Spleen (tissue), 7 donors: ENCODE measurements around the gene PHIP.

Experiments
- POLR2A ChIP-seq, 3 donors: fragments of 450-650 bp; IDR thresholded peaks; one replicate each; pipeline ENCODE4 v1.5.1; 2017; ENCODE audit warnings: antibody characterized with exemption in 3 of 3, mild to moderate bottlenecking in 1 of 3
- POLR2AphosphoS5 ChIP-seq, 3 donors: sonication (generic); formaldehyde crosslinking; IDR thresholded peaks; one replicate each; pipeline ENCODE4 v1.5.1; 2017; ENCODE audit warnings: antibody characterized with exemption in 3 of 3
- TF ChIP-seq, protein P1 (sequence below), 11 experiments: fragments of 200-600 bp in 7 of 11; fragments of 450-650 bp in 4 of 11; sonication (generic) in 4 of 11; IDR thresholded peaks in 8 of 11; conservative IDR thresholded peaks in 3 of 11; 1 replicate in 7 of 11; 2 replicates in 4 of 11; pipeline versions ENCODE4 v1.4.0 to v1.8.0; 2016 to 2021; ENCODE audit warnings: antibody characterized with exemption in 11 of 11, inconsistent platforms in 4 of 11, mild to moderate bottlenecking in 1 of 11
- donor health status: DM: no; HTN: no; CAD: no; lungs with moderate emphysema.
- donor health status: DM: no; HTN: no; CAD: no.
- donor health status: DM: no; HTN: no; CAD: no.

GRCh38 chr6:78993955-78994354, 84.1 kb downstream of the PHIP start:
- TF ChIP-seq, protein P1, sequence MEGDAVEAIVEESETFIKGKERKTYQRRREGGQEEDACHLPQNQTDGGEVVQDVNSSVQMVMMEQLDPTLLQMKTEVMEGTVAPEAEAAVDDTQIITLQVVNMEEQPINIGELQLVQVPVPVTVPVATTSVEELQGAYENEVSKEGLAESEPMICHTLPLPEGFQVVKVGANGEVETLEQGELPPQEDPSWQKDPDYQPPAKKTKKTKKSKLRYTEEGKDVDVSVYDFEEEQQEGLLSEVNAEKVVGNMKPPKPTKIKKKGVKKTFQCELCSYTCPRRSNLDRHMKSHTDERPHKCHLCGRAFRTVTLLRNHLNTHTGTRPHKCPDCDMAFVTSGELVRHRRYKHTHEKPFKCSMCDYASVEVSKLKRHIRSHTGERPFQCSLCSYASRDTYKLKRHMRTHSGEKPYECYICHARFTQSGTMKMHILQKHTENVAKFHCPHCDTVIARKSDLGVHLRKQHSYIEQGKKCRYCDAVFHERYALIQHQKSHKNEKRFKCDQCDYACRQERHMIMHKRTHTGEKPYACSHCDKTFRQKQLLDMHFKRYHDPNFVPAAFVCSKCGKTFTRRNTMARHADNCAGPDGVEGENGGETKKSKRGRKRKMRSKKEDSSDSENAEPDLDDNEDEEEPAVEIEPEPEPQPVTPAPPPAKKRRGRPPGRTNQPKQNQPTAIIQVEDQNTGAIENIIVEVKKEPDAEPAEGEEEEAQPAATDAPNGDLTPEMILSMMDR (IDR thresholded peaks at IDR 0.05 in 8 of 11, conservative IDR thresholded peaks at IDR 0.05 in 3 of 11), result no peak
- TF ChIP-seq POLR2A (IDR thresholded peaks at IDR 0.05), result no peak
- no peak for TF ChIP-seq POLR2AphosphoS5 (IDR thresholded peaks at IDR 0.05)
